HPDE6-E6E7 (cell line): ENCODE results near the gene TMEM26.

Source experiments
- DNase-seq: peaks from one replicate; pipeline ENCODE4 v3.0.0; 2011; ENCODE audit warnings: missing footprints; ENCODE audit errors: extremely low spot score

TMEM26 gene

DNA sequence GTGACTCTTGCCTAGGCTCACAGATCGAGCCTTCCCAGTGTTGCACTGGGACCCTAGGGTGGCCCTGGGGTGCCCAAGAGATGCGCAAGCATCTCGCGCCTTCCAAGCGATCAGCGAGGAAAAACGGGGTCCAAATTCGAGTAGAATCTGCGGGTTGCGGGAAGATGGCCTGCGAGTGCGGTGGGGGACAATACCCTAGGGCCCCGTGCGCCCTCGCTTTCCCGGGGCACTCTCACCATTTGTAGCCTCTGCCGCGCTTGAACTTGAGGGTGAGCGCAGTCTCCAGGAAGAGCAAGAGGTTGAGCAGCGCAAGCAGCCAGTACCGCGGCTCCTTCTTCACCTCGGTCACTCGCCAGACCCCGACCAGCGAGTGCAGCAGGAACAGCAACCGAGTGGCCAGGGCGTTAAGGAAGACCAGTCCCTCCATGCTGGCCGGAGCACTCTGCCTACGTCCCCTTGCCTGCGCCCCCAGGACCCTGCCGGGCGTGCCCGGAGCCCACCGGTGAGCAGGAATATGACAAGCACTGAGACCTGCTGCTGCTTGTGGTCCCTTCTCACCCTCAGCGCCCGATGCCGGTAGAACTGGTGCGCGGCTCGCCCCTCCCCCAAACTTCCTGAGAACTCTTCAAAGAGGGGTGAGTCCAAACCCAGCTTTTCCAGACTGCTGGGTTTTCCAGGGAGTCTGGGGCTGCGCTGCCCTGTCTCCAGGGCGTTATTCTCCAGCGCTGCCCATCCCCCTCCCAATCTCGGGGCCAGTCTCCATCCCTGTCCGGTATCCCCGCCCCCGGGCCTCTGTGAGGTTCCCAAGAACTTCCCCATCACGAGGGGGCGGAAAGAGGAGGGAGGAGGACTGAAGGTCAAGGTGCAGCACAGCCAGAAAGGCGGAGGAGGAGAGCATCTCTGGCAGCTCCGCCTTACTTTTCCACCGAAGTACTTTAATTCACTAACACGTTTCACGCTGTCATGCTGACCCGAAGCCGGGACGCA is at the start of gene TMEM26:
Gene TMEM26 (minus strand): TSS at position 727 of the 987 bp plus-strand sequence. CDS start 300 bp downstream, at position 427.
- DNase-seq = no peak

DNA sequence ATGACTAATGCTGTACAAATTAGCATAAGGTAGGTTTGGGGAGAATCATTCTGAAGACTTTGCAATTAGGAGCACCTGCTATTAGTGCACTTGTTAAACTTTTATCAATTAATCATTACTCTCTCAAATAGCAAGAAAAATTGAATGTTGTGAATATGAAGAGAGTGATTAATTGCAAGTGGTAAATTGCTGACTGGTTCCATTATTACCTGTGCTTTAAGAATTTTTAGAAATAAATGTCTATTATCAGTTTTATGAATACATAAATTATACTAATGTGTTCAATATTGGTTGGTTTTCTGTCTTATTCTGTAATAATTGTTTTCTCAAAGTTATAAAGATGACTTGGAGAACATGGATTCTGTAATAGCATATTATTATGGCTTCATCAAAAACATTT is 47.3 kb upstream of the TMEM26 start:
- DNase-seq = no peak

DNA sequence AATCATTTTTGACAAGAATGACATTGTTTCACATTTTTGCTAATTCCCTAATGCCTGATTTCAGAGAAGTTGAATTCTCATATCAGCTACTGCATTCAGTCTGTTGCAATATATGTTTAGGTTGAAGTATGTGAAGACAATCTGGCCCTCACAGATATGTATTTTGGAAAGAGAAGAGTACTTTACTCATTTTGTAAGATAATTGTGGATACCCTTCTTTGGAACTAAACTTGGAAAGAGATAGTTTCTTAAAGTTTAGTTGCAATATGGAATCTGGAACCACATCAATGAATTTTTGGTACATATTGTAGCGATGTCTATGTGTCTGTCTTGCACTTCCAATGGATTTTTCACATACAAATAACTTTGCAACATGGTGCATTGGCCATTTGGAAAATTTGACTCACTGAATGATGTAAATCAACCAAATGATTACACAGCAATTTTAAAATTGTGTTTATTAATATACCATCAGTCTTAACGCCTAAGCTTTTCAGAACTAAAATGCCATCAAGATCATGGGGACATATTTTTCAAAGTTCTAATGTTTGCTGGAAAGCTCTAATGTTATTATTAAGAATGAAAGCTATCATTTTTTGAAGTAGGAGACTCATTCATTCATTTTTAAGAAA is 39.3 kb upstream of the TMEM26 start:
- no peak for DNase-seq

DNA sequence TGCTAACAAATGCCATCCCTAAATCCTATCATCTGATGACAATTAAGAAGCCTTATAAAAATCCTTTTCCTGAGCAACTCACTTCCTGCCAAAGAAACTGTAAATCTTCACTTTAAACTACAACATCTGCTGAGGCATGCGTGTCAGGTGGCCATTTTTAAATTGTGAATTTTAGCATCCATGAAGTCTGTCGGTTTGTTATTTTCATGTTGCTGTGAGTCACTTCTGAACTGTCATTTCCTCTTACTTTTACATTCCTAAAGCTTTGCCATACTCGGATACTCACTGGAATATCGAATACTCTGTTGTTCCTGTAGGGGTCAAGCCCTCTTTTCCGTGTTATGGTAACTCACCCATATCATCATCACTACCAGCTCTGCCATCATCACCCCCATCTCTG is 34.3 kb upstream of the TMEM26 start:
- DNase-seq = no peak

DNA sequence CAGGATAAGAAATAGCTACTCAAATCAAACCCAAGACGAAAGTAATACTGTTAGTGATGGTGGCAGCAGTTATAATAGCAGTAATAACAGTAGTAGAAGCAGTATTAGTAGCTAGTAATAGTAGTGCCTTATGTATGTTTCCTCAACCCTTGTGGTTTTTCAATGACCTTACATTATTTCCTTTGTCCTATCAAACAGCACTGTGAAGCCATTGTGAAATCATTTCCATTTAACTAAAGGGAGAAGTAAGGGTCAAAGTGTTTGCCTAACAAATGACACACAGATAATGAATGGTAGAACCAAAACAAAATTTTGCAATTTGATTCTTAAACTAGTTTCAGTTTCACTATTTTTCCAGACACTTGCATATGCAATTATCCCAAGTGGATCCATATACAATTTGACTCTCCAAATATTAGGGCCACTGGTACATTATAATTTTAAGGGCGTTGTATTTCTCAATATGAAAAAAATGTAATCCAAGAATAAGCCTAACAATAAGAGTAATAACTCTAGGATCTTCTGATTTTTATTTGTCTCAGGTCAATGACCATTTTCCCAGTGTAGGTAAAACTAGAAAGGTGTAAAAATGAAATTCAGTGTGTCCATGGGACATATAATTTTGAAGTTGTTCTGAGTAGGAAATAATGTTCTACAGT is 33.7 kb upstream of the TMEM26 start:
- no peak for DNase-seq

DNA sequence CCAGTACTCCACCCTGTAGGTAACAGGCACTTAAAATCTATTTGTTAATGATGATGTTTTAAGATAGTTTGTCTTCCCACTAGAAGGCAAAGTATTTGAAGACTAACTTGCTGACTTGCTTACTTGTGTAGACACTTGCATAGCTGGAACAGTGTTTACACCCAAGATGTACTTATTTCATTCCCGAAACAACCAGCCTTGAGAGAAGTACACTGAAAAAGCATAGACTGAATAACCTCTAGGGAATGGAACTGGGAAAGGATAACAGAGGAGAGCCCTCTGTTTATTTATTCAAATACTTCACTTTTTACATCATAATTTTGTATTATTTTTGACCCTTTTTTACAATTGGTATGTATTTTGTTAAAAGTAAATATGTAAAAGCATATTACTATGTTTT is 33.1 kb upstream of the TMEM26 start:
- DNase-seq = no peak

DNA sequence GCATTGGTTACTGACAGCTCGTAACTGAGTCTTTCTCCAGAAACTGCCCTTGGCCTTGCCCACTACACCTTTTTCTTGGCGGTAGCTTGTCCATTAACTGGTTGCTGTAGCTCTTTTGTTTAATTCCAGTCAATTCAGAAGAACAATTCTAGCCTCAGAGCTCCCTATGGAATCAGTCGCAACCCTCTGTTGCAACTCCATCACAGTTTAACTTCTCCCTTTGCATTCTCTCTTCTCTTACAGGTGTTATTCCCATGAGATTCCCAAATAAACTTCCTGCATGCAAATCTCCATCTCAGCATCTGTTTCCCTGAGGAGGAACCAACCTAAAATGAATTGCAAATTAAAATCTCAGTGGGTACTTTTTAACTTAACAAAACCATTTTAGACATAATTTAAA is 28.4 kb upstream of the TMEM26 start:
- DNase-seq = no peak

GRCh38 chr10:61480208-61480607 is 27.0 kb upstream of the TMEM26 start:
- no peak for DNase-seq

DNA sequence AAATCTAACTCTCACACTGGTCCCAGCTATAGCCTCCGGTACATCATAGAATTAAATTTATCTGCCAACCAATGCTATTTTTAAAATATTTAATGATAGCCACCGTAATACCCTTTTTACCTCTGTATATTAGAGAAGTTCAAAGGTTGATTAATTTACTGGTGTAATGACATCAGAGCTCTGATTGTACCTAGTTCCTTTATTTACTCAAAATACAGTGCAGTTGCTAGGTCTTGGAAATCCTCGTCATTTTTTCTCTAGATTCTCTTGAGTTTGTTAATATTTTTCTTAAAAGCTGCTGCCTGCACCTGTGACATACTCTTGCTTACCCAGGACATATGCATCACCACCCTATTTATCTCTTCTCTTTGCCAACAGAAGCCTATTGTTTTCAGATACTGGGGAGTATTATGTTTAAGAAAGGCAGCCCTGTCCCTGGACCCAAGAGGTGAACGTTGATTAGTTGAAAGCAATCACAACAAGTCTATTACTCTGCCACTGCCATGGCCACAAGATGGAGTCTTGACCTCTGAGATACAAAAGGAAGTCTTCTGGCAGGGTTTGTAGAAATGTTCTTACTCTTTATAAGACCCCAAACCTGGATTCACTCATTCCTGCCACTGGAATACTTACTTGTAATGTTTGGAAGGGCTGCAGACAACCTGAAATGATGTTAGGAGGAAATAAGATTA is 25.6 kb upstream of the TMEM26 start:
- no peak for DNase-seq

DNA sequence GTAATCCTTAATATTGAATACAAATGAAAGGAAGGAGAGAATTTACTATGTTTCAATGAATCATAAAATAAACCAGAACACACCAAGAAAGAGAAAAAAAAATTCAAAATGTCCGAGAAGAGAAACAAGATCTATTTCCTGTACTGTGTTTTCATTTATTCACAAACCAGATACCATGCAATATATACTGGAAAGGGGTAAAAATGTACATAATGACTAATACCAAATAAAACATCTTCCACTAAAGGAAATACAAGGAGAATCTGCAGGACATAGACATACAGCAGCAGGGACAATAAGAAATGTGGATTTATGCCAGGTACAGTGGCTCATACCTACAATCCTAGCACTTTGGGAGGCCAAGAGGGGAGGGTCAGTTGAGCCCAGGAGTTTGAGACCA is 24.3 kb upstream of the TMEM26 start:
- DNase-seq = no peak

GRCh38 chr10:61476529-61476928 is 23.3 kb upstream of the TMEM26 start:
- DNase-seq = no peak

DNA sequence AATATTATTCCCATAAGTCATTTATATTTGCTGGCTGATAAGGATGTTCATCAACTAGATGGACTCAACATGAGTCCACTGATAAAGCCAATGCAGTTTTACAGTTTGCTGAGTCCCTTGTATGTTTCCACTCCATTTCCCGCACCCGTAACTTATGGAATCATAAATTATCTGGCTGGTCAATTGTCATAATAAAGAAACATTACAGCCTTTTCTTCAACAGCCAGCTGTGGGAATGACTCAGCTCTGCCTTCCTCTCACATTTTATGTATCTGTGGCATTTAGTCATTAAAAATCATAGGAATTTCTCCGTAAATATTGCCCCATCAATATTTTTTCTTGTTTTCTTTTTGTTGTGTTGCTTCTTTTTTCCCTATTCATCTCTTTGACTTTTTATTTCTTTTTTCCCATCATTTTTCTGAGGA is 22.3 kb upstream of the TMEM26 start:
- DNase-seq = no peak

DNA sequence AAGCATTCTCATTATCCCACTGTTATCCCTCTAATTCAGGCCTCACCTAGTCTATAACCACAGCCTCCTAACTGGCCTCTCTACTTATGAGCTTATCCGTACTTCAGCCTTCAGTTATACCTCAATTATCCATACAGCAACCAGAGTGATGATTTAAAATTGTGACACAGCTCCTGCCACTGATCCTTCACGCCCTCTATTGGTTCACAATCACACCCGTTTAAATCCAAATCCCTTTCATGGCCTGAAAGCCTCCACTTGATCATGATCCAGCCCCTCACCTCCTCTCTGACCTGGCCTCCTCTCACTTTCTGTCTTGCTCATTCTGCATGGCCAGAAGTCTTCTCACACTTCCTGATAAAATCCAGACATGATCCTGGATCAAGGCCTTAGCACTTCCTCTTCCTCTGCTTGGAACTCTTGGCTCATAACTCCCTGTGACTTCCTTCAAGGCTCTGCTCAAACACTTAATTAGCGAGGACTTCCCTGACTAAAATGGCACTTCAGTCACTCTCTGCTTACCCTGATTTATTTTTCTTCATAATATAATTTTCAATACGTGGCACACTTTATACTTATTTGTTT is 19.0 kb upstream of the TMEM26 start:
- no peak for DNase-seq

DNA sequence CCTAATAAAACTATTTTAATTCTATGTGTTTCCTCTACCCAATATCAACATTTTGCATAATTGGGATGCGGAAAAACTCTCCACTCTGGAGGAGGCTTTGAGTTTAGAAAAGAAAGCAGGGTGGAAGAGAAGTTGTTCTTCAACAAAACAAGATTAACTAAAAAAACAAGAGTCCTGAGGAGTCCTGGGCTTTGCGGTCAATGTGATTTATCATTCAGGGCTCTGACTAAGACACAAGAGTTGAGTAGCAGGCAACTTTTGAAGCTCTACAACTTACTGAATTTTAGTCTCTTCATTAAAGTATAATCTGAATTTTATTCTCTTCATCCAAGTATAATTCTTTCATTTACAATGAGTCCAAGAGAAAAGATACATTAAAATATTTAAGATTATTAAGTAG is 18.3 kb upstream of the TMEM26 start:
- DNase-seq = no peak

DNA sequence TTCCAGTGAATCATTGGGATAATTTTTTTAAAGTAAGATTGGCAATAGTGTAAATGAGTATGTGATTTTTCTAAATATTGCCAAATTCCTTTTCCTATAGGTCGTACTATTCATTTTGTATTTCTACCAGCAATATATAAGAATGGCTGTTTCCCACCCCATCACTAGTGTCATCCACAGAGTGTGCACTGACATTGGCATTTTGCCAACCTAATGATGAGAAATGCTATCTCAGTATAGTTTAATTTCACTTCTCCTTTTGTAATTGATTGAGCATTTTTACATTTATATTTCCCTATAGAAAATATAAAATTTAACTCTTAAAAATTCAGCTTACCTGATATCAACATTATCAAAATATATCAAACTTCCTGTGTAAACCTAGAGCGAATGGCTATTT is 17.6 kb upstream of the TMEM26 start:
- no peak for DNase-seq

GRCh38 chr10:61465901-61466632 is 12.9 kb upstream of the TMEM26 start:
- no peak for DNase-seq

DNA sequence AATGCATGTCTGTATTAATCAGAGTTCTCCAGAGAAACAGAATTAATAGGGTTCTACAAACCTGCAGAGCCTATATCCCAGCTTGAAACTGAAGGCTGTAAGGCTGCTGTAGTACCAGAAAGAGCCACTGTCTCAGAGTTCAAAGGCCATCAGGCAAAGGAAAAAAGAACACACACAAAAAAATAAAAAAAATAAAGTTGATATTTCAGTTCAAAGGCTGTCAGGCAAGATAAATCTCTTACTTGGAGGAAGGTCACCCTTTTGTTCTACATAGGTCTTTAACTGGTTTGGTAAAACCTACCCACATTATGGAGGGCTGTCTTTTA is 12.0 kb upstream of the TMEM26 start:
- no peak for DNase-seq

- no peak for DNase-seq
Measured at GRCh38 chr10:61464461-61465170, 11.4 kb upstream of the TMEM26 start.

GRCh38 chr10:61463035-61463909 is 10.1 kb upstream of the TMEM26 start:
- DNase-seq = no peak
